Measurements from ENCODE around the gene PBX1. TPM values are rescaled to one million over a fixed set of nuclear protein-coding genes. Genes with fewer than 3 reads are reported as not detected.

Gene PBX1
- total and polyA plus RNA-seq, 2 of the 4 experiments (the other 2 are of a cell fraction): 13.9 to 17.9 TPM

DNA sequence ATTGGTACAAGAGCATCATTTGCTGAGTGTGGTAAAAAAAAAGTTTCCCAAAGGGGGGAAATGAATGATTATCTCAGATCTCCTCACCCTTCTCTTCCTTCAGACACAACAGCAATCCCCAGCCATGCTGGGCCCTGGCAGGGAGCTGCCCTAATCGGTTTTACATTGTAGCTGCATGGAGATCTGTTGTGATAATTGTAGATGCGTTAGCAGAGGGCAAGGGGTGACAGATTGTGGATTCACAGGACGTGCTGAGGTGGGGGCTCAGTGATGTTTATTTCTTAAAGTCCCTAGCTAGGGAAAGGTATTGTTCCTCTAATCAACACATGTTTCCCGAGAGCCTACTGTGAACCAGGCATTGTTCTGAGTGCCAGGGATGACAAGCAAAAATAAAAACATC, 304.1 kb downstream of the PBX1 start:
- no peak overlapping the region for H4K8ac ChIP-seq (ENCODE audit: low read depth in 2 of 2, low read length in 2 of 2)
- H3K4me3 ChIP-seq (ENCODE audit: insufficient read depth, low read depth, low read length): no peak overlapping the region
- no peaks in the 10 kb centered on the region for H3K9me3 ChIP-seq (ENCODE audit: control insufficient read depth, insufficient read depth, low read length)
- no peak for TF ChIP-seq MAFK (IDR thresholded peaks at IDR 0.05; ENCODE audit: low read depth, low read length)
- no peak for TF ChIP-seq SMC3 (IDR thresholded peaks at IDR 0.05; ENCODE audit: low read depth, low read length)
- TF ChIP-seq, protein P1, sequence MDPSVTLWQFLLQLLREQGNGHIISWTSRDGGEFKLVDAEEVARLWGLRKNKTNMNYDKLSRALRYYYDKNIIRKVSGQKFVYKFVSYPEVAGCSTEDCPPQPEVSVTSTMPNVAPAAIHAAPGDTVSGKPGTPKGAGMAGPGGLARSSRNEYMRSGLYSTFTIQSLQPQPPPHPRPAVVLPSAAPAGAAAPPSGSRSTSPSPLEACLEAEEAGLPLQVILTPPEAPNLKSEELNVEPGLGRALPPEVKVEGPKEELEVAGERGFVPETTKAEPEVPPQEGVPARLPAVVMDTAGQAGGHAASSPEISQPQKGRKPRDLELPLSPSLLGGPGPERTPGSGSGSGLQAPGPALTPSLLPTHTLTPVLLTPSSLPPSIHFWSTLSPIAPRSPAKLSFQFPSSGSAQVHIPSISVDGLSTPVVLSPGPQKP (IDR thresholded peaks at IDR 0.05; ENCODE audit: borderline replicate concordance, low read depth, low read length): no peak
- no peak for TF ChIP-seq BHLHE40 (IDR thresholded peaks at IDR 0.05; ENCODE audit: low read depth, low read length)
- TF ChIP-seq CEBPB (IDR thresholded peaks at IDR 0.05; ENCODE audit: low read depth, low read length): no peak
- no peak for TF ChIP-seq POLR2A (IDR thresholded peaks at IDR 0.05; ENCODE audit: low read depth, low read length)
- TF ChIP-seq FOS (IDR thresholded peaks at IDR 0.05; ENCODE audit: low read depth, low read length): no peak
- TF ChIP-seq MXI1 (IDR thresholded peaks at IDR 0.05; ENCODE audit: borderline replicate concordance, low read depth, low read length): no peak
- no peak for TF ChIP-seq RAD21 (IDR thresholded peaks at IDR 0.05; ENCODE audit: low read length)
- no peak for TF ChIP-seq CHD1 (IDR thresholded peaks at IDR 0.05; ENCODE audit: low read depth, low read length)
- TF ChIP-seq MAZ (IDR thresholded peaks at IDR 0.05; ENCODE audit: borderline replicate concordance, low read depth, low read length): no peak
- TF ChIP-seq RCOR1 (IDR thresholded peaks at IDR 0.05; ENCODE audit: insufficient replicate concordance, low read length): no peak
- TF ChIP-seq, protein P2, sequence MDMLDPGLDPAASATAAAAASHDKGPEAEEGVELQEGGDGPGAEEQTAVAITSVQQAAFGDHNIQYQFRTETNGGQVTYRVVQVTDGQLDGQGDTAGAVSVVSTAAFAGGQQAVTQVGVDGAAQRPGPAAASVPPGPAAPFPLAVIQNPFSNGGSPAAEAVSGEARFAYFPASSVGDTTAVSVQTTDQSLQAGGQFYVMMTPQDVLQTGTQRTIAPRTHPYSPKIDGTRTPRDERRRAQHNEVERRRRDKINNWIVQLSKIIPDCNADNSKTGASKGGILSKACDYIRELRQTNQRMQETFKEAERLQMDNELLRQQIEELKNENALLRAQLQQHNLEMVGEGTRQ (IDR thresholded peaks at IDR 0.05; ENCODE audit: low read depth, low read length): no peak
- TF ChIP-seq, protein P3, sequence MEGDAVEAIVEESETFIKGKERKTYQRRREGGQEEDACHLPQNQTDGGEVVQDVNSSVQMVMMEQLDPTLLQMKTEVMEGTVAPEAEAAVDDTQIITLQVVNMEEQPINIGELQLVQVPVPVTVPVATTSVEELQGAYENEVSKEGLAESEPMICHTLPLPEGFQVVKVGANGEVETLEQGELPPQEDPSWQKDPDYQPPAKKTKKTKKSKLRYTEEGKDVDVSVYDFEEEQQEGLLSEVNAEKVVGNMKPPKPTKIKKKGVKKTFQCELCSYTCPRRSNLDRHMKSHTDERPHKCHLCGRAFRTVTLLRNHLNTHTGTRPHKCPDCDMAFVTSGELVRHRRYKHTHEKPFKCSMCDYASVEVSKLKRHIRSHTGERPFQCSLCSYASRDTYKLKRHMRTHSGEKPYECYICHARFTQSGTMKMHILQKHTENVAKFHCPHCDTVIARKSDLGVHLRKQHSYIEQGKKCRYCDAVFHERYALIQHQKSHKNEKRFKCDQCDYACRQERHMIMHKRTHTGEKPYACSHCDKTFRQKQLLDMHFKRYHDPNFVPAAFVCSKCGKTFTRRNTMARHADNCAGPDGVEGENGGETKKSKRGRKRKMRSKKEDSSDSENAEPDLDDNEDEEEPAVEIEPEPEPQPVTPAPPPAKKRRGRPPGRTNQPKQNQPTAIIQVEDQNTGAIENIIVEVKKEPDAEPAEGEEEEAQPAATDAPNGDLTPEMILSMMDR (conservative IDR thresholded peaks at IDR 0.05; ENCODE audit: low read depth, low read length): no peak
- no peak for TF ChIP-seq RFX5 (IDR thresholded peaks at IDR 0.05; ENCODE audit: low read depth, low read length)
- no peak overlapping the region for H3K9ac ChIP-seq (ENCODE audit: low read depth, low read length)
- peaks cover 3% of the 10 kb centered on the region for H3K27me3 ChIP-seq (ENCODE audit: control insufficient read depth, insufficient read depth, low read length)
- no peaks in the 10 kb centered on the region for H3K79me1 ChIP-seq (ENCODE audit: low read depth in 1 of 2, low read length in 2 of 2)
- BruUV-seq (replicated peaks): no TSS peak
- ChIA-PET CTCF (no interaction called here), POLR2A (ENCODE audit: unreplicated experiment) (no interaction called here)
- no peak overlapping the region for H2BK15ac ChIP-seq (ENCODE audit: low read depth, low read length)
- intact Hi-C loops (cut with micrococcal nuclease): no loop called here
- H3K23ac ChIP-seq (ENCODE audit: low read depth, low read length): no peak overlapping the region
- H2BK5ac ChIP-seq (ENCODE audit: low read depth, low read length, poor library complexity, severe bottlenecking): no peak overlapping the region
- H3K4ac ChIP-seq (ENCODE audit: low read depth, low read length): no peak overlapping the region
- H3K27ac ChIP-seq (ENCODE audit: insufficient read depth, low read length): no peak overlapping the region
- H2BK20ac ChIP-seq (ENCODE audit: low read depth, low read length): no peak overlapping the region
- in situ Hi-C loops (cut with MboI; ENCODE audit: low sequenced_read_pairs): no loop called here
- H3K9me1 ChIP-seq (ENCODE audit: insufficient read depth, low read length): no peaks in the 10 kb centered on the region
- no peak for ATAC-seq (ENCODE audit: low read depth)
- no peak overlapping the region for H2BK120ac ChIP-seq (ENCODE audit: low read depth, low read length)
- no peak overlapping the region for H3K18ac ChIP-seq (ENCODE audit: low read depth, low read length)
- H4K91ac ChIP-seq (ENCODE audit: insufficient read depth, low read depth, low read length): no peak overlapping the region
- H3K56ac ChIP-seq (ENCODE audit: extremely low read depth, insufficient read depth, low read length): no peak overlapping the region
- H2AFZ ChIP-seq (replicated peaks; ENCODE audit: low read length, poor library complexity): no peak overlapping the region
- no peak overlapping the region for H2AK5ac ChIP-seq (ENCODE audit: low read depth, low read length)
- H3K36me3 ChIP-seq (ENCODE audit: control insufficient read depth, insufficient read depth, low read length): no peaks in the 10 kb centered on the region
- H2AK9ac ChIP-seq (replicated peaks; ENCODE audit: low read depth, low read length, poor library complexity): no peak overlapping the region
- no peak for DNase-seq
- no peak overlapping the region for H3K14ac ChIP-seq (replicated peaks; ENCODE audit: low read depth, low read length)
- no CpG with 5 or more reads among the region's 4 CpGs for WGBS, 2 experiments (ENCODE audit: extremely low coverage in 2 of 2, insufficient read length in 1 of 2)
- H3K4me2 ChIP-seq (ENCODE audit: low read depth, low read length): no peak overlapping the region
- H3K4me1 ChIP-seq (ENCODE audit: control insufficient read depth, insufficient read depth, low read length): no peaks in the 10 kb centered on the region
- H4K5ac ChIP-seq (ENCODE audit: low read depth, low read length): no peak overlapping the region
- H4K20me1 ChIP-seq (ENCODE audit: insufficient read depth, low read length): no peaks in the 10 kb centered on the region
- dilution Hi-C loops (cut with HindIII; ENCODE audit: low sequenced_read_pairs, unreplicated experiment): no loop called here
